Neural cell (in vitro differentiated cells): Measurements from ENCODE around the gene HRH2. TPM values are rescaled to one million over a fixed set of nuclear protein-coding genes. Genes with fewer than 3 reads are reported as not detected.

Source experiments
- H2AFZ ChIP-seq: fragments of 200-600, 300-800 bp; sonication (generic), shearing (Covaris generic); 2 replicates; pipeline ENCODE4 v1.6.0; 2014; ENCODE audit warnings: low read depth, mild to moderate bottlenecking, antibody characterized with exemption, low read length, moderate library complexity
- H3F3A ChIP-seq: fragments of 200-600 bp; shearing (Covaris generic); 2 replicates; pipeline ENCODE4 v1.6.1; 2016; ENCODE audit warnings: mild to moderate bottlenecking, moderate library complexity, mixed read lengths, antibody characterized with exemption, low read length; ENCODE audit not compliant: insufficient read depth, poor library complexity, severe bottlenecking
- H3K27ac ChIP-seq: fragments of 200-600, 300-800 bp; sonication (generic), shearing (Covaris generic); 2 replicates; pipeline ENCODE4 v1.5.1; 2014; ENCODE audit warnings: mild to moderate bottlenecking, low read length, moderate library complexity
- H3K27me3 ChIP-seq: fragments of 300-800, 200-600 bp; sonication (generic), shearing (Covaris generic); 2 replicates; pipeline ENCODE4 v1.6.0; 2014; ENCODE audit warnings: mild to moderate bottlenecking, low read depth, low read length, moderate library complexity; ENCODE audit not compliant: insufficient read depth
- H3K36me3 ChIP-seq: fragments of 300-800, 200-600 bp; sonication (generic), shearing (Covaris generic); 2 replicates; pipeline ENCODE4 v1.5.1; 2014; ENCODE audit warnings: mild to moderate bottlenecking, antibody characterized with exemption, low read length, moderate library complexity; ENCODE audit not compliant: insufficient read depth
- H3K4me2 ChIP-seq: fragments of 300-800, 200-600 bp; sonication (generic), shearing (Covaris generic); 2 replicates; pipeline ENCODE4 v1.6.0; 2014; ENCODE audit warnings: mild to moderate bottlenecking, low read length
- H3K4me3 ChIP-seq: fragments of 300-800, 200-600 bp; sonication (generic), shearing (Covaris generic); 2 replicates; pipeline ENCODE4 v1.5.1; 2014; ENCODE audit warnings: mild to moderate bottlenecking, low read length, moderate library complexity
- H3K79me2 ChIP-seq: fragments of 200-600 bp; shearing (Covaris generic); replicated peaks from 2 replicates; pipeline ENCODE4 v1.6.0; 2014; ENCODE audit warnings: mild to moderate bottlenecking, low read length, moderate library complexity; ENCODE audit not compliant: insufficient read depth
- H3K9ac ChIP-seq: fragments of 300-800, 200-600 bp; sonication (generic), shearing (Covaris generic); 2 replicates; pipeline ENCODE4 v1.6.1; 2016; ENCODE audit warnings: mild to moderate bottlenecking, low read length, mixed read lengths
- H3K9me2 ChIP-seq: fragments of 200-600 bp; shearing (Covaris generic); 2 replicates; pipeline ENCODE4 v1.6.1; 2016; ENCODE audit warnings: mild to moderate bottlenecking, low read length, mixed read lengths; ENCODE audit not compliant: insufficient read depth
- H3K9me3 ChIP-seq: fragments of 200-600, 300-800 bp; sonication (generic), shearing (Covaris generic); 2 replicates; pipeline ENCODE4 v1.6.1; 2016; ENCODE audit warnings: mild to moderate bottlenecking, mixed run types, low read length, moderate library complexity, mixed read lengths
- H4K20me1 ChIP-seq: fragments of 200-600 bp; shearing (Covaris generic); 2 replicates; pipeline ENCODE4 v1.6.1; 2016; ENCODE audit warnings: mild to moderate bottlenecking, mixed run types; ENCODE audit not compliant: insufficient read depth
- EP300 ChIP-seq: fragments of 450-650 bp; conservative IDR thresholded peaks from 2 replicates; pipeline ENCODE4 v1.6.1; 2014; ENCODE audit warnings: antibody characterized with exemption, mild to moderate bottlenecking, moderate library complexity; ENCODE audit not compliant: poor library complexity, severe bottlenecking
- EZH2 ChIP-seq: fragments of 200-600, 300-800 bp; shearing (Covaris generic), sonication (generic); IDR thresholded peaks from 2 replicates; pipeline ENCODE4 v1.6.1; 2014; ENCODE audit warnings: antibody characterized with exemption, low read length, borderline replicate concordance, mild to moderate bottlenecking; ENCODE audit not compliant: insufficient read depth, poor library complexity, severe bottlenecking
- MXI1 ChIP-seq: fragments of 450-650 bp; conservative IDR thresholded peaks from 2 replicates; pipeline ENCODE4 v1.6.1; 2014; ENCODE audit warnings: antibody characterized with exemption, mild to moderate bottlenecking; ENCODE audit not compliant: poor library complexity, severe bottlenecking
- POLR2AphosphoS5 ChIP-seq: IDR thresholded peaks from 2 replicates; pipeline ENCODE4 v1.6.1; 2012
- RAD21 ChIP-seq: fragments of 450-650 bp; conservative IDR thresholded peaks from 2 replicates; pipeline ENCODE4 v1.6.1; 2014; ENCODE audit warnings: antibody characterized with exemption, mild to moderate bottlenecking, moderate library complexity
- SMC3 ChIP-seq: fragments of 450-650 bp; conservative IDR thresholded peaks from 2 replicates; pipeline ENCODE4 v1.6.1; 2014; ENCODE audit warnings: antibody characterized with exemption, mild to moderate bottlenecking, moderate library complexity; ENCODE audit not compliant: poor library complexity
- TAF1 ChIP-seq: IDR thresholded peaks from 2 replicates; pipeline ENCODE4 v1.6.1; 2012; ENCODE audit warnings: low read depth
- polyA plus RNA-seq: library from polyadenylated mRNA; depleted of rRNA; stranded (reverse); fragments of >200 nt; gene quantifications from 2 replicates; pipeline ENCODE4 v1.2.3, GENCODE V29; 2014
- TF ChIP-seq, protein P1 (sequence below): IDR thresholded peaks from 2 replicates; pipeline ENCODE4 v1.6.1; 2012; ENCODE audit warnings: borderline replicate concordance
- TF ChIP-seq, protein P2 (sequence below): fragments of 450-650 bp; IDR thresholded peaks from 2 replicates; pipeline ENCODE4 v1.5.1; 2014; ENCODE audit warnings: antibody characterized with exemption, mild to moderate bottlenecking, moderate library complexity; ENCODE audit not compliant: poor library complexity, severe bottlenecking

The HRH2 gene
- polyA plus RNA-seq, 1 donor from 2014 or later = 0.09 TPM

- H3K4me2 ChIP-seq = no peak overlapping the region
- H3K9me3 ChIP-seq = no peaks in the 10 kb centered on the region
- no peak overlapping the region for H3K4me3 ChIP-seq
- no peaks in the 10 kb centered on the region for H3K36me3 ChIP-seq
- H3F3A ChIP-seq = no peaks in the 10 kb centered on the region
- H3K9ac ChIP-seq = no peak overlapping the region
- H4K20me1 ChIP-seq = no peaks in the 10 kb centered on the region
- H2AFZ ChIP-seq = no peak overlapping the region
- H3K27ac ChIP-seq = no peak overlapping the region
- H3K27me3 ChIP-seq = no peaks in the 10 kb centered on the region
- H3K9me2 ChIP-seq = no peaks in the 10 kb centered on the region
- TF ChIP-seq POLR2AphosphoS5 (no peak), TAF1 (no peak), SMC3 (no peak), RAD21 (no peak), MXI1 (no peak)
- TF ChIP-seq, protein P1, sequence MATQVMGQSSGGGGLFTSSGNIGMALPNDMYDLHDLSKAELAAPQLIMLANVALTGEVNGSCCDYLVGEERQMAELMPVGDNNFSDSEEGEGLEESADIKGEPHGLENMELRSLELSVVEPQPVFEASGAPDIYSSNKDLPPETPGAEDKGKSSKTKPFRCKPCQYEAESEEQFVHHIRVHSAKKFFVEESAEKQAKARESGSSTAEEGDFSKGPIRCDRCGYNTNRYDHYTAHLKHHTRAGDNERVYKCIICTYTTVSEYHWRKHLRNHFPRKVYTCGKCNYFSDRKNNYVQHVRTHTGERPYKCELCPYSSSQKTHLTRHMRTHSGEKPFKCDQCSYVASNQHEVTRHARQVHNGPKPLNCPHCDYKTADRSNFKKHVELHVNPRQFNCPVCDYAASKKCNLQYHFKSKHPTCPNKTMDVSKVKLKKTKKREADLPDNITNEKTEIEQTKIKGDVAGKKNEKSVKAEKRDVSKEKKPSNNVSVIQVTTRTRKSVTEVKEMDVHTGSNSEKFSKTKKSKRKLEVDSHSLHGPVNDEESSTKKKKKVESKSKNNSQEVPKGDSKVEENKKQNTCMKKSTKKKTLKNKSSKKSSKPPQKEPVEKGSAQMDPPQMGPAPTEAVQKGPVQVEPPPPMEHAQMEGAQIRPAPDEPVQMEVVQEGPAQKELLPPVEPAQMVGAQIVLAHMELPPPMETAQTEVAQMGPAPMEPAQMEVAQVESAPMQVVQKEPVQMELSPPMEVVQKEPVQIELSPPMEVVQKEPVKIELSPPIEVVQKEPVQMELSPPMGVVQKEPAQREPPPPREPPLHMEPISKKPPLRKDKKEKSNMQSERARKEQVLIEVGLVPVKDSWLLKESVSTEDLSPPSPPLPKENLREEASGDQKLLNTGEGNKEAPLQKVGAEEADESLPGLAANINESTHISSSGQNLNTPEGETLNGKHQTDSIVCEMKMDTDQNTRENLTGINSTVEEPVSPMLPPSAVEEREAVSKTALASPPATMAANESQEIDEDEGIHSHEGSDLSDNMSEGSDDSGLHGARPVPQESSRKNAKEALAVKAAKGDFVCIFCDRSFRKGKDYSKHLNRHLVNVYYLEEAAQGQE = no peak
- TF ChIP-seq, protein P2, sequence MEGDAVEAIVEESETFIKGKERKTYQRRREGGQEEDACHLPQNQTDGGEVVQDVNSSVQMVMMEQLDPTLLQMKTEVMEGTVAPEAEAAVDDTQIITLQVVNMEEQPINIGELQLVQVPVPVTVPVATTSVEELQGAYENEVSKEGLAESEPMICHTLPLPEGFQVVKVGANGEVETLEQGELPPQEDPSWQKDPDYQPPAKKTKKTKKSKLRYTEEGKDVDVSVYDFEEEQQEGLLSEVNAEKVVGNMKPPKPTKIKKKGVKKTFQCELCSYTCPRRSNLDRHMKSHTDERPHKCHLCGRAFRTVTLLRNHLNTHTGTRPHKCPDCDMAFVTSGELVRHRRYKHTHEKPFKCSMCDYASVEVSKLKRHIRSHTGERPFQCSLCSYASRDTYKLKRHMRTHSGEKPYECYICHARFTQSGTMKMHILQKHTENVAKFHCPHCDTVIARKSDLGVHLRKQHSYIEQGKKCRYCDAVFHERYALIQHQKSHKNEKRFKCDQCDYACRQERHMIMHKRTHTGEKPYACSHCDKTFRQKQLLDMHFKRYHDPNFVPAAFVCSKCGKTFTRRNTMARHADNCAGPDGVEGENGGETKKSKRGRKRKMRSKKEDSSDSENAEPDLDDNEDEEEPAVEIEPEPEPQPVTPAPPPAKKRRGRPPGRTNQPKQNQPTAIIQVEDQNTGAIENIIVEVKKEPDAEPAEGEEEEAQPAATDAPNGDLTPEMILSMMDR = no peak
- no peaks in the 10 kb centered on the region for H3K79me2 ChIP-seq
Measured at GRCh38 chr5:175627005-175627404, 30.9 kb upstream of the HRH2 start.

GRCh38 chr5:175627739-175628138 lies 30.1 kb upstream of the HRH2 start:
- H2AFZ ChIP-seq = no peak overlapping the region
- no peaks in the 10 kb centered on the region for H3K36me3 ChIP-seq
- no peaks in the 10 kb centered on the region for H3K9me2 ChIP-seq
- no peak overlapping the region for H3K27ac ChIP-seq
- H3K27me3 ChIP-seq = no peaks in the 10 kb centered on the region
- TF ChIP-seq POLR2AphosphoS5 (no peak), TAF1 (no peak), SMC3 (no peak), RAD21 (no peak), EZH2 (no peak), EP300 (no peak), MXI1 (no peak)
- TF ChIP-seq, protein P2 = no peak
- TF ChIP-seq, protein P1 = no peak
- H3K9me3 ChIP-seq = no peaks in the 10 kb centered on the region
- no peak overlapping the region for H3K9ac ChIP-seq
- H3K4me3 ChIP-seq = no peak overlapping the region
- H3K79me2 ChIP-seq = no peaks in the 10 kb centered on the region
- no peaks in the 10 kb centered on the region for H3F3A ChIP-seq
- H3K4me2 ChIP-seq = no peak overlapping the region
- no peaks in the 10 kb centered on the region for H4K20me1 ChIP-seq
